ENCODE measurements around the gene TRAPPC14. TPM values are rescaled to one million over a fixed set of nuclear protein-coding genes. Genes with fewer than 3 reads are reported as not detected.

The TRAPPC14 gene
- total and polyA plus RNA-seq, 2 of the 8 experiments (the other 6 are each of a cell fraction or from before 2014, with no cell fraction given), result 11.9 to 22.1 TPM

- no peak for TF ChIP-seq GTF2F1 (IDR thresholded peaks at IDR 0.05; ENCODE audit: borderline replicate concordance, low read depth, low read length)
These were observed 17.8 kb upstream of the TRAPPC14 start (continued) for GRCh38 chr7:100176096-100177044.

Measured in H1 (cell line).